NCI-H510A (cell line): ENCODE measurements around the gene CDH4.

Source experiments
- DNase-seq: peaks from one replicate; lab custom pipeline; 2025; lab: John Stamatoyannopoulos, UW

CDH4 gene

DNA sequence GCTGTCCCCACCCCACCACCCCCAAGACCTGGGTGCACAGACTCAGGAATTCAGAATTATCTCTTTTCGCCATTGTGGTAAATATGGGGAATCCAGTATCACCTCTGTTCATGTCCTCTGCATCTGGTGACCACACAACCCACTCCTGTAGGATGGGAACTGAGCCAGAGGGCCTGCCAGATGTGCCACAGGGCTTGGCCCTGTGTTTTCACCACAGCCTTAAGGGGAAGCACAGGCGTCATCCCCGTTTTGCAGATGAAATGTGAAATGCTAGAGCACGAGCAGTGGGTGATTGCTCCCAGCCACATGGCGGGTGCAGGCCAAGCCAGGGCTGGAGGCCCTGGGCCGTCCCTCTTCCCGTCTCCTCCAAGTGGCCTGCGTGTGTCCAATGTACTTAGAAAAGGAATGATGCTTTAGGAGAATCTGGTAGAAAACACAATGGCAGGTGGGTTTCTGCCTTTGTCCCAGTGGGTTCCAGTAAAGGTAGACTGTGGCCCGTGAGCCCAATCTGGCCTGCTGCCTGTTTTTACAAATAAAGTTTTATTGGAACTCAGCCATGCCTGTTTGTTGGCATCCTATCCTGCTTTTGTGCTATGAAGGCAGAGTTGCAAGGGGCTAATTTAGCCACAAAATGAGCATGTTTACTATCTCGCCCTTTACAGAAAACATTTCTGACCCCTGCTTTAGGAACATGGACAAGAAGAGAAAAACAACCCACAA is 309.2 kb downstream of the CDH4 start:
- no peak for DNase-seq

- DNase-seq, result no peak
Observed at GRCh38 chr20:61562491-61562890, 310.4 kb downstream of the CDH4 start.

DNA sequence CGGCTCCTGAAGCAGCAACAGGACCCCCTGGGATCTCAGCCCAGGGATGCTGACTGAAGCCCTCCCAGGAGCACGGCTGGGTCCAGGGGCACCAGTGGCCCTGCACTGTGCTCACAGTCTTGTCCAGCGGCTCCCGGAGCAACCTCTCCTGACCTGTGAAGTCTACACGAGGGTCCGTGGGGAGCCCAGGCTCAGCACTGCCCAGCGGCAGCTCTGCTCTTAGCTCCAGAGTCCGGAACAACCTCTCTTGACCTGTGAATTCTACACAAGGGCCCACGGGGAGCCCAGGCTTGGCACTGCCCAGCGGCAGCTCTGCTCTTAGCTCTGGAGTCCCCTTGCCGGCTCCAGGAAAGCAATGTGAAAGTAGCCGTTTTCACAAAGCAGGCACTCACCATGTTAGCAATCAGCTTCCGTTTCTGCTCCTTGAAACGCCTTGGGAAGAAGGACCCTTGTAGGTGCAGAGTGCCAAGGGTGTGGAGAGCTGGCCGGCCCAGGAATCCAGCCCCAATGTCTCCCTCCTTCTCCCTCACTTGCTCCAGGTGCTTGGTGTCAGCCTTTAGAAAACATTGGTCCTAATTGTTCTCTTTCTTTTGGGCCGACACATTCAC is 310.9 kb downstream of the CDH4 start:
- DNase-seq, result no peak

DNA sequence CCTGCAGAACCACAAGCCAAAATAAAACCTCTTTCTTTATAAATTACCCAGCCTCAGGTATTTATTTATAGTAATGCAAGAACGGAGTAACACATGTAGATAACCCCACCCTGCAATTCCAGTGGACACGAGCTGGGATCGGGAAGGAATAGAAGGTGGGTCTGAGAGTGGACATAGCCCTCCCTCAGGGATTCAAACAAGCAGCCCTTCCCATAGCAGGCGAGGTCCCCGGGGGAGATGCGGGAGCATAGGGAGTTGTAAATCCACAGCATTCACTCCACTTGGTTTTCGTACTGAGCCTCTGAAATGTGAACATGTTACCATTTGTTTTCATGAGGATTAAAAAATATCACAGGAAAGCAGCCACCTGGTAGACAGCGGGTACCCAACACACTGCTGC is 312.6 kb downstream of the CDH4 start:
- DNase-seq, result no peak

DNA sequence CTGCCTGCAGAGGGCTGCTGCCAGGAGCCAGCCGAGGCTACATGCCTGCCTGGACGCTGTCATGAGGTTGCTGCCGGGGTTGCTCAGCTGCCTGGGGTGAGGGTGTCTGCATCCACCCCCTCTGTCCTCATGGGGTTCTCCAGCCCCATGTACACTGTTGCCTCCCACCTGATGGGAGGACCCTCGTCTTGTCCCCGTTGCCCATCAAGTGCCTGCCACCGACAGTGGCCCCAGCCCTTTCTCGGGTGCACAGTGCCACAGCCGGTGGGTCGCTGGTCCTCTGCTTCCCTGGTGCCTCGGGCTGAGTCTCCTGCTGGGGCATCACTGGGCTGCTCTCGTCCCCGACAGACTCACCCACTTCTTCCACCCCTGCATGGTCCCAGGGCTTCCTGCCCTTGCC is 313.7 kb downstream of the CDH4 start:
- DNase-seq, result no peak

GRCh38 chr20:61566691-61567090 is 314.6 kb downstream of the CDH4 start:
- no peak for DNase-seq

DNA sequence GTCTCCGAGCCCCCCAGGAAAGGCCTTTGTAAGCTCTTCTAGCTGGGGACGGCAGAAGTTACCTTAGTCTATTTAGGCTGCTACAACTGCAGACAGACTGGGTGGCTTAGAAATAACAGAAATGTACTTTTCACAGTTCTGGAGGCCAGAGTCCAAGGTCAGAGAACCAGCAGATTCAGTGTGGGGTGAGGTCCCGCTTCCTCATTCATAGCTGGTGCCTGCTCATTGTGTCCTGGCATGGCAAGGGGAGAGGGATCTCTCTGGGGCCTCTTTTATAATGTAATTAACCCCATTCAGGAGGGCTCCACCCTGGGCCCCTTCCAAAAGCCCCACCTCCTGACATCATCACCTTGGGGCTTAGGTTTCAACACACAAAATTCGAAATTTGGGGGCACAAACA is 315.1 kb downstream of the CDH4 start:
- DNase-seq, result no peak

- no peak for DNase-seq
Observed at GRCh38 chr20:61569825-61570224, 317.8 kb downstream of the CDH4 start.

- DNase-seq, result no peak
Observed at GRCh38 chr20:61570646-61571195, 318.7 kb downstream of the CDH4 start.

DNA sequence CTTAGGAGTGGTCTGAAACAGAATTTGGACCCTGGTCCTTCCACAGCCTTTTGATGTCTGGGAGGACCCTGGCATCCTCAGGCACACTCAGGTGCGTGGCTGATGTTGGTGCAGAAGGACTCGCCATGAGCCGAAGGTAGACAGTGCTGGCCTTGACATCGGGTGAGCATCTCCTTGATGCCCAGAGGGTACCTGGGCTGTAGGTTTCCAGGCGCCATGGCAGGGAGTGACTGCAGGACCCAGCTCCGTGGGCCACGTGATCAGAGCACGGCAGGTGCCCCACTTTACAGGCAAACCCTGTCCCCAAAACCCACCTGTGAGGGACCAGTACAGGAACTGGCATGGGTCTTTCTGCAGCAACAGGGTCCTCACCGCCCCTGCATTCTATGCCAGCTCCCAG is 319.2 kb downstream of the CDH4 start:
- DNase-seq, result no peak

GRCh38 chr20:61571916-61572711 is 320.1 kb downstream of the CDH4 start:
- DNase-seq, result no peak

GRCh38 chr20:61572789-61573188 is 320.7 kb downstream of the CDH4 start:
- DNase-seq, result no peak

DNA sequence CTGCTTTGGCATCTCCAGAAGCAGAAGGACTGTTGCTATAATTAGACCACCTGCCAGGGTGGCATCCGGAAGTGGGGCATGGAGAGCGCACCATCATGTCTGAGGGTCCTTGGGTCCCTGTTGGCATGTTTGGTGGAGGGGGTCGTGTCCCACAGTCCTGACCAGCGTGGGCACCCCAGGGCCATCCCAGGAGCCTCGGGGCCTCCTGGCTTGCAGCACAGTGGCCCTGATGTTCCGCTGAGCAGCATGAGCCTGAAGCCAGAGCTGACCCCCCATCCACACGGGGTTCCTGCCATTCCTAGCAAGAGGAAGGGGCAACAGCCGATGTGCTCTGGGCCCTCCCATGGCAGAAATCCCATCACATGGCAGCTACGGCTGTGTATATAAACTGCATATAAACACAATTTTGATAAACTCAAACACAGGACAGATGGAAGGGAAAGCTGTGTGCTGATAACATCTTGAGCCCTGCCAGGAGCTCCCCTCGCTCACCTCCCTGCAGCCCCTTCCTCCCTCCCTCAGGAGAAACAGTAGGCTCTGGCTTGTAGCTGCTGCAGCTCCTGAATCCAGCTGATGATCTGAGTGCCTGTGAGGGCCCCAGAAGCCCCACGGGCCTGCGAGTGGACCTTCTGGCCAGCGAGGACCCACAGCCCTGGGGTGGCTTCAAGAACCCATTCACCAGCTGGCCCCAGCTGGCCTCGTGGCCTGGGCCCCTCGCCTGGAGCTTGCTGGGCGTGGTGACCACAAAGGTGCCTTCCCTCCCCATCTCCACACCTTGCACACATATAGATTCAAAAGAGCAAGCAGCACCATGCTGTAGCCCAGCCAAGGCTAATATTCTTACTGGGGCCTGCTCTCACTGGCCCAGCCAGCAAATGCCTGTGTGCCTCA is 321.6 kb downstream of the CDH4 start:
- DNase-seq, result no peak

DNA sequence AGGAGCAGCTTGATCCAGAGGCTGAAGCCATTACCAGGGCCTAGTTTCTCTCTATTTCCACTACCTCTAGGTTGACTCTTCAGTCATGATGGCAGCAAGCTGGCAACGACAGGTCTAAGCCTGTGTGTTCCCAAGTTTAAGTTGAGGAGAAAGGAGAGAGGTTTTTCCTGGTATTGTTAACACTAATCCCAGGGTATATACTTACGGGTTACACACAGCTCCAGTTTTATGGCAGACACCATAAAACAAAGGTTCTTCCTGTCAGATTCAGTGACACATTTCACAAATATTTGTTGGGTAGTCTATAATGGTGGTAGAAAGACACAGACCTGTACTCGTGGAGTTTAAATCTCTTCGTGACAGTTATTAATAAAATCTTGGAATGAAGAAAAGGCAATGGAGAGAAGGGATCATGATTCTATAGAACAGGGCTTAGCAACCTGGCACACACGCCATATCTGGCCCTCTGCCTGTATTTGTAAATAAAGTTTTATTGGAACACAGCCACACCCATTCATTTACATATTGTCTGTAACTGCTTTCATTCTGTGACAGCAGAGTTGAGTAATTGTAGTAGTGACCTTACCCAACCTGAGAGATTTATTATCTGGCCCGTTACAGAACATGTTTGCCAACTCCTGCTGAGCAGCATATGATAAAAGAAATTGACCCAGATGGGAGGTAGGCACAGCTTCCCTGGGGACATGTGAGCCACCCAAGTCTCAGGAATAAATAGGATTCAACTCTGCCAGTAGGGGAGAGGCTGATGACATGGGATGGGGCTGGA is 323.3 kb downstream of the CDH4 start:
- DNase-seq, result no peak

- no peak for DNase-seq
Observed at GRCh38 chr20:61576372-61576771, 324.3 kb downstream of the CDH4 start.

- no peak for DNase-seq
Observed at GRCh38 chr20:61577065-61577464, 325.0 kb downstream of the CDH4 start.

- DNase-seq, result no peak
Observed at GRCh38 chr20:61579908-61580307, 327.8 kb downstream of the CDH4 start.

DNA sequence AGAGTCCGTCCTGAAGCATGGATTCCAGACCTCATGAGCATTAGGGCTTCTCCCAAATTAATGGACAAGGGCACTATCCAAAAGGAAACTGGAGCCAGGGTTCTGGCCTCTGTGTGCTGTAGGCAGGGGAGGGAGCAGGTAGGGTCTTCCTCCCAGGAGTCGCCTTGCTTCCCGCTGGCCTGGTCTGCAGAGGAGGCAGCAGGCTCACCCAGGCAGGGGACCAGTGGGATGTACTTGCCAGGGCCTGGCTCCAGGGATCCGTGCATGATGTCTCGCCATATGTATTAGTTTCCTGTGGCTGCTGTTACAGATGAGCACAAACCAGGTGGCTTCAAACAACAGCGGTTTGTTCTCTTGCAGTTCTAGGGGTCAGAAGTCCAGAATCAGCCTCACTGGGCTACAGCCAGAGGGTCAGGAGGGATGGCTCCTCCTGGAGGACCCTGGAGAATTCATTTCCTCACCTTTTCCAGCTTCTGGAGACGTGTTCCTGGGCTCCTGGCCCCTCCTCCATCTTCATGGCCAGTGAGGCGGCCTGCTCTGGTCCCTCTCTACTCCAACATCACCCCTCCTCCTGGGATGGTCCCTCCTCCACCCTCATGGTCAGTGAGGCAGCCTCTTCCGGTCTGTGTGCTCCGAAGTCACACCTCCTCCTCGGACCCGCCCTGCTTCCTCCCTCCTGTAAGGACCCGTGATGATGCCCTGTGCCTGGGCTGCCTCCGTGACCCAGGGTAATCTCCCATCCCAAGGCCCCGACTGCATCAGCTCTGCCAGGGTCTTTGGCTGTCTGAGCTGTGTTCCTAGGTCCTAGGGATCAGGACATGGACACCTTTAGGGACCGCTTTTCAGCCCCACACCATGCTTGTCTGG is 329.1 kb downstream of the CDH4 start:
- DNase-seq, result no peak

DNA sequence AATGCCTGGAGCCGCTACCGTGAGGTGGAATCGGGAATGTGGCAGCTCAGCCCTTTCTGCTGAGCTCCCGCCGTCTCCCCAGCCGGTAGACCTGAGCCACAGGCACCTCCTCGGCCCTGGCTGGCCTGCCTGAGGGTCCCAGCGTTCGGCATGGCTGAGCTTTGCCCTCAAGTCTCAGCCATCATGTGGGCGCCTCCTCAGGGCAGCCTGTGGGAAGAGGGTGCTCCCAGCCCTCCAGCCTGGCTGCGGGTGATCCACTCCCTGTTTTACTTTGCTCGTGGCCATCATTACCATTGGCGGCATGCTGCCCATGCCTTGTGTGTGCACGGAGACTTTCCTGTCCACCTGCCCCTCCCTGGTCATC is 329.7 kb downstream of the CDH4 start:
- DNase-seq, result no peak
